WI38 (cell line): ENCODE data around the gene DIP2A.

Experiments
- H3K4me3 ChIP-seq: 2 replicates; pipeline ENCODE4 v1.5.1; 2011; ENCODE audit warnings: low read depth, mild to moderate bottlenecking, control low read depth, low read length
- TF ChIP-seq, protein P1 (sequence below): IDR thresholded peaks from 2 replicates; pipeline ENCODE4 v1.5.1; 2012; ENCODE audit warnings: low read depth, mild to moderate bottlenecking, control low read depth, low read length

Gene DIP2A, protein sequence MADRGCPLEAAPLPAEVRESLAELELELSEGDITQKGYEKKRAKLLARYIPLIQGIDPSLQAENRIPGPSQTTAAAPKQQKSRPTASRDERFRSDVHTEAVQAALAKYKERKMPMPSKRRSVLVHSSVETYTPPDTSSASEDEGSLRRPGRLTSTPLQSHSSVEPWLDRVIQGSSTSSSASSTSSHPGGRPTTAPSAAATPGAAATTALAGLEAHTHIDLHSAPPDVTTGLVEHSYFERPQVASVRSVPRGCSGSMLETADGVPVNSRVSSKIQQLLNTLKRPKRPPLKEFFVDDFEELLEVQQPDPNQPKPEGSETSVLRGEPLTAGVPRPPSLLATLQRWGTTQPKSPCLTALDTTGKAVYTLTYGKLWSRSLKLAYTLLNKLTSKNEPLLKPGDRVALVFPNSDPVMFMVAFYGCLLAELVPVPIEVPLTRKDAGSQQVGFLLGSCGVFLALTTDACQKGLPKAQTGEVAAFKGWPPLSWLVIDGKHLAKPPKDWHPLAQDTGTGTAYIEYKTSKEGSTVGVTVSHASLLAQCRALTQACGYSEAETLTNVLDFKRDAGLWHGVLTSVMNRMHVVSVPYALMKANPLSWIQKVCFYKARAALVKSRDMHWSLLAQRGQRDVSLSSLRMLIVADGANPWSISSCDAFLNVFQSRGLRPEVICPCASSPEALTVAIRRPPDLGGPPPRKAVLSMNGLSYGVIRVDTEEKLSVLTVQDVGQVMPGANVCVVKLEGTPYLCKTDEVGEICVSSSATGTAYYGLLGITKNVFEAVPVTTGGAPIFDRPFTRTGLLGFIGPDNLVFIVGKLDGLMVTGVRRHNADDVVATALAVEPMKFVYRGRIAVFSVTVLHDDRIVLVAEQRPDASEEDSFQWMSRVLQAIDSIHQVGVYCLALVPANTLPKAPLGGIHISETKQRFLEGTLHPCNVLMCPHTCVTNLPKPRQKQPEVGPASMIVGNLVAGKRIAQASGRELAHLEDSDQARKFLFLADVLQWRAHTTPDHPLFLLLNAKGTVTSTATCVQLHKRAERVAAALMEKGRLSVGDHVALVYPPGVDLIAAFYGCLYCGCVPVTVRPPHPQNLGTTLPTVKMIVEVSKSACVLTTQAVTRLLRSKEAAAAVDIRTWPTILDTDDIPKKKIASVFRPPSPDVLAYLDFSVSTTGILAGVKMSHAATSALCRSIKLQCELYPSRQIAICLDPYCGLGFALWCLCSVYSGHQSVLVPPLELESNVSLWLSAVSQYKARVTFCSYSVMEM (N-terminal part only)

DNA sequence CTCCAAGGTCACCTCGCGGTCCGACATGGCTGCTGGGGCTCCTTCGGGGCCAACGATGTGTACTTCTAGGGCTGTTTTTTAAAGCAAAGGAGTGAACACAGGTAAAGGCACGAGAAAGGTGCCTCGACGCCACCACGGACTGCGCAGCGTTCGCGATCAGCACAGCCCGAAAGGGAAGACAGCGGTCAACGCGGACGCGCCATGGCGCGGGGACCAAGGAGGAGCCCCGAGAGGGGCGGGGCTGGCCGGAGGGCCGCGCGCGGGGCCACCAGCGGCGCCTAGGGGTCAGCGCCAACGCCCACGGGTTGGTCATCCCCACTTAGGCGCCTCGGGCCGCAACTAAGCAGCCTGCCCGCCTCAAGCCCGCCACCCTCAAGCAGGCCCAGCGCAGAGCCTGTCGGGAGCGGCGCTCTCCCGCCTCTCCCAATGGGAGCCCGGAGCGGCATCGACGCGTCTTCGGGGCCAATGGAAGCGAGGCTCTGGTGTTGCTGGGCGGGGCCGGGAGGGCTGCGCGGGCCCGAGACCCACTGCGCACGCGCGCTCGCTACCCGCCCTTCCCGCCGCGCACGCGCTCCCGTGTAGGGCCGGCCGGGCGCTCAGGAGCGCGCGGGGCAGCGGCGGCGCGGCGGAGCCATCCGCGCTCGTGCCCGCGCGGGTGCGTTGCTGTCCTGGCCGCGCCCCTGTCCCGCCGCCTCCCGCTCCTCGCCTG is at the start of gene DIP2A:
Gene DIP2A (plus strand): TSS at position 577 of the 709 bp plus-strand sequence. CDS start 241 bp downstream, outside the sequence.
- peak within 1 kb of the TSS; percentile 91 for H3K4me3 ChIP-seq
- TF ChIP-seq, protein P1, sequence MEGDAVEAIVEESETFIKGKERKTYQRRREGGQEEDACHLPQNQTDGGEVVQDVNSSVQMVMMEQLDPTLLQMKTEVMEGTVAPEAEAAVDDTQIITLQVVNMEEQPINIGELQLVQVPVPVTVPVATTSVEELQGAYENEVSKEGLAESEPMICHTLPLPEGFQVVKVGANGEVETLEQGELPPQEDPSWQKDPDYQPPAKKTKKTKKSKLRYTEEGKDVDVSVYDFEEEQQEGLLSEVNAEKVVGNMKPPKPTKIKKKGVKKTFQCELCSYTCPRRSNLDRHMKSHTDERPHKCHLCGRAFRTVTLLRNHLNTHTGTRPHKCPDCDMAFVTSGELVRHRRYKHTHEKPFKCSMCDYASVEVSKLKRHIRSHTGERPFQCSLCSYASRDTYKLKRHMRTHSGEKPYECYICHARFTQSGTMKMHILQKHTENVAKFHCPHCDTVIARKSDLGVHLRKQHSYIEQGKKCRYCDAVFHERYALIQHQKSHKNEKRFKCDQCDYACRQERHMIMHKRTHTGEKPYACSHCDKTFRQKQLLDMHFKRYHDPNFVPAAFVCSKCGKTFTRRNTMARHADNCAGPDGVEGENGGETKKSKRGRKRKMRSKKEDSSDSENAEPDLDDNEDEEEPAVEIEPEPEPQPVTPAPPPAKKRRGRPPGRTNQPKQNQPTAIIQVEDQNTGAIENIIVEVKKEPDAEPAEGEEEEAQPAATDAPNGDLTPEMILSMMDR, result no peak

DNA sequence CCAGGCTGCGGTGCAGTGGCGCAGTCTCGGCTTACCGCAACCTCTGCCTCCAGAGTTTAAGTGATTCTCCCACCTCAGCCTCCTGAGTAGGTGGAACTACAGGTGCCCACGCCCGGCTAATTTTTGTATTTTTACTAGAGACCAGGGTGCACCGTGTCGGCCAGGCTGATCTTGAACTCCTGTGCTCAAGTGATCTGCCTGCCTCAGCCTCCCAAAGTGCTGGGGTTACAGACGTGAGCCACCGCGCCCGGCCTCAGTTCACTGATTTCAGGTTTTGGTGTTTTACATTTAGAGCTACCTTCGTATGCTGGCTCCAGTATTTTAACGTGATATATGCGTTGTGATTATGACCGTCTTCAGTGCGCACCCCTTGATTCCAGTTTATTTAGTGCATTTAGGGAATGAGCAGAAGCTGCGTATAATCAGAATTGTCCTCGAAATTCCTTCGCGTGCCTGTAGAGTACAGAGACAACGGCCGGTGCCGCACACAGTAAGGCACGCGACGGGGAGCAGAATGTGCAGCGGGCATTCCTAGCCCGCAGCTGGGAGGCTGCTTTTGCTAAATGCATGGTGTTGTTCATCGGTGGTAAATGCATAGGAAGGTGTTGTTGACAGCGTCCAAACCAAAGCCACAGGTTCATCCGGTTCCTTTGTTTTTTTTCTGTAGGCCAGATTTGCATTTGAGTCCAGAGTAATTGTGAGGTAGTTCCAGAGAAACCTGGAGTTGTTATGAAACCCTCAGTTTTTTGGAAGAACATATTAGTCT is 48.9 kb upstream of the DIP2A start:
- H3K4me3 ChIP-seq, result no peak overlapping the region
- TF ChIP-seq, protein P1, result no peak

DNA sequence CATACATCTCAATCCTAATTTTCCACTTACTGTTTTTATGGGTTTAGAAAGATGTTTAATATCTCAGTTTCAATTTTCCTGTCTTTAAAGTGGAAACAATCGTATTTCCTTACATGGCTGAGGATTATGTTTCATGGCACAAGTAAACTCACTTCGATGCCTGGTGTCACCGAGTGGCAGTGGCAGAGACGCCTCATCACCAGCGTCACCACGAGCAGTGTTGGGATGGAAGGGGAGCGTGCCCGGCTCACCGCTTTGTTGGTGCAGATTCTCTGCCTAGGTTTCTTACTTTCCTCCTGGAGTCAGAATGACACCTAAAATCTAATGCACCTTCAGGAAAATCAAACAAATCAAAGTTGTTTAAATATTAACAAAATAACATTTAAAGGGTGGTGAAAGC is 48.2 kb upstream of the DIP2A start:
- TF ChIP-seq, protein P1, result no peak
- H3K4me3 ChIP-seq, result no peak overlapping the region

DNA sequence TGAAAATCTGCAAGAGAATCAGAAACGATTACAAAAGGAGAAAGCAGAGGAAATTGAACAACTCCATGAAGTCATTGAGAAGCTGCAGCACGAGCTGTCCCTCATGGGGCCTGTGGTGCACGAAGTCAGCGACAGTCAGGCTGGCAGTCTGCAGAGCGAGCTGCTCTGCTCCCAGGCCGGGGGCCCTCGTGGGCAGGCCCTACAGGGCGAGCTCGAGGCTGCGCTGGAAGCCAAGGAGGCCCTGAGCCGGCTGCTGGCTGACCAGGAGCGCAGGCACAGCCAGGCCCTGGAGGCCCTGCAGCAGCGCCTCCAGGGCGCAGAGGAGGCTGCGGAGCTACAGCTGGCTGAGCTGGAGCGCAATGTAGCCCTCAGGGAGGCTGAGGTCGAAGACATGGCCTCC is 47.5 kb upstream of the DIP2A start:
- TF ChIP-seq, protein P1, result no peak
- H3K4me3 ChIP-seq, result no peak overlapping the region

DNA sequence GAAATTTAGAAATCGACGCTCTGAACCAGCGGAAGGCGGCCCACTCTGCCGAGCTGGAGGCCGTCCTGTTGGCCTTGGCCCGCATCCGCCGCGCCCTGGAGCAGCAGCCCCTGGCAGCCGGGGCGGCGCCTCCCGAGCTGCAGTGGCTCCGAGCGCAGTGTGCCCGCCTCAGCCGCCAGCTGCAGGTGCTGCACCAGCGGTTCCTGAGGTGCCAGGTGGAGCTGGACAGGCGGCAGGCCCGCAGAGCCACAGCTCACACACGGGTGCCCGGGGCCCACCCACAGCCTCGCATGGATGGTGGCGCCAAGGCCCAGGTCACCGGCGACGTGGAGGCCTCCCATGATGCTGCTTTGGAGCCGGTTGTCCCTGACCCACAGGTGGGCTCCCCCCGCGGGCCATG is 47.0 kb upstream of the DIP2A start:
- no peak overlapping the region for H3K4me3 ChIP-seq
- TF ChIP-seq, protein P1, result no peak
